Hepatocyte (in vitro differentiated cells): Measurements from ENCODE around the gene SWSAP1. TPM values are rescaled to one million over a fixed set of nuclear protein-coding genes. Genes with fewer than 3 reads are reported as not detected.

Experiments
- DNase-seq: peaks from one replicate; pipeline ENCODE4 v3.0.0-alpha.2; 2016; ENCODE audit warnings: low spot score
- H2AFZ ChIP-seq: fragments of 200-600 bp; sonication (generic); 2 replicates; pipeline ENCODE4 v1.6.0; 2016; ENCODE audit warnings: antibody characterized with exemption, mild to moderate bottlenecking
- H3K27ac ChIP-seq: fragments of 200-600 bp; sonication (generic); 2 replicates; pipeline ENCODE4 v1.5.1; 2016; ENCODE audit warnings: mild to moderate bottlenecking
- H3K27me3 ChIP-seq: fragments of 200-600 bp; sonication (generic); 2 replicates; pipeline ENCODE4 v1.6.1; 2016
- H3K36me3 ChIP-seq: fragments of 200-600 bp; sonication (generic); replicated peaks from 2 replicates; pipeline ENCODE4 v1.5.1; 2016; ENCODE audit warnings: low read depth; ENCODE audit not compliant: insufficient read depth
- H3K4me1 ChIP-seq: fragments of 200-600 bp; sonication (generic); 2 replicates; pipeline ENCODE4 v1.5.1; 2016; ENCODE audit warnings: mild to moderate bottlenecking, moderate library complexity; ENCODE audit not compliant: insufficient read depth
- H3K4me2 ChIP-seq: fragments of 200-600 bp; sonication (generic); 2 replicates; pipeline ENCODE4 v1.6.0; 2016
- H3K4me3 ChIP-seq: fragments of 200-600 bp; sonication (generic); 2 replicates; pipeline ENCODE4 v1.5.1; 2016; ENCODE audit warnings: mild to moderate bottlenecking
- H3K79me2 ChIP-seq: fragments of 200-600 bp; sonication (generic); 2 replicates; pipeline ENCODE4 v1.6.0; 2017; ENCODE audit warnings: mild to moderate bottlenecking
- H3K9me2 ChIP-seq: fragments of 200-600 bp; sonication (generic); replicated peaks from 2 replicates; pipeline ENCODE4 v1.6.0; 2017; ENCODE audit warnings: mild to moderate bottlenecking; ENCODE audit not compliant: insufficient read depth
- H3K9me3 ChIP-seq: fragments of 200-600 bp; sonication (generic); 2 replicates; pipeline ENCODE4 v1.5.1; 2016; ENCODE audit warnings: low read depth, mild to moderate bottlenecking
- H4K20me1 ChIP-seq: fragments of 200-600 bp; sonication (generic); 2 replicates; pipeline ENCODE4 v1.6.0; 2016; ENCODE audit warnings: mild to moderate bottlenecking; ENCODE audit not compliant: insufficient read depth, poor library complexity, severe bottlenecking
- EZH2 ChIP-seq: fragments of 200-600 bp; sonication (generic); IDR thresholded peaks from 2 replicates; pipeline ENCODE4 v1.6.1; 2016; ENCODE audit warnings: antibody characterized with exemption, mild to moderate bottlenecking, borderline replicate concordance
- EZH2phosphoT487 ChIP-seq: fragments of 200-600 bp; sonication (generic); IDR thresholded peaks from one replicate; pipeline ENCODE4 v1.6.1; 2018; ENCODE audit warnings: antibody characterized with exemption, mild to moderate bottlenecking, low read depth, moderate library complexity; ENCODE audit not compliant: unreplicated experiment, severe bottlenecking
- WGBS: methylation state at CpG from one replicate; pipeline ENCODE4 v1.1.6; 2016; ENCODE audit warnings: low lambda C conversion rate; ENCODE audit errors: missing lambda C conversion rate; 5-methylcytosine and 5-hydroxymethylcytosine counted together
- polyA plus RNA-seq: library from polyadenylated mRNA; unstranded; fragments of >200 nt; fragmentation: Nextera tagmentation; extraction: Ambion mirVana; gene quantifications from 2 replicates; pipeline ENCODE4 v1.2.1, GENCODE V29; 2016
- total RNA-seq: library from RNA; depleted of rRNA; stranded (reverse); fragments of >200 nt; gene quantifications from 2 replicates; pipeline ENCODE4 v1.2.3, GENCODE V29; 2014
- TF ChIP-seq, protein P1 (sequence below): fragments of 200-600 bp; sonication (generic); IDR thresholded peaks from 2 replicates; pipeline ENCODE4 v1.5.1; 2016; ENCODE audit warnings: antibody characterized with exemption, mild to moderate bottlenecking; ENCODE audit not compliant: poor library complexity

Gene SWSAP1
- total and polyA plus RNA-seq, 2 experiments from 2014 or later = 2.2 to 4.0 TPM

DNA sequence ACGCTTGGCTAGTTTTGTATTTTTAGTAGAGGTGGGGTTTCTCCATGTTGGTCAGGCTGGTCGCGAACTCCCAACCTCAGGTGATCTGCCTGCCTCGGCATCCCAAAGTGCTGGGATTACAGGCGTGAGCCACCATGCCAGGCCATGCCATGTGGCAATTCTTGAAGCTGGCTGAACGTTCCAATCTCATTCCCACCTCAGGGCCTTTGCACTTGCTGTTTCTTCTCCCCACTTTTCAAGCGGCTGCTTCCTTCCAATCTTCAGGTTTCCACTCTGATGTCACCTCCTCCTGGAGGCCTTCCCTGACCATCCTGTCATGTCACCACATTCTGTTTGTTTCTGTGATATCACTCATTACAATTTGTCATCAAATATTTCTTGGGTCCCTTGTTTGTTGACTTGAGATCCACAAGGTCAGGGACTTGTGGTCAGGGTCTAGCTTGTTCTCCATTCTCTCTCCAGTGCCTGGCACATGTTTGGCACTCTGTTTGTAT, 5.4 kb downstream of the SWSAP1 start:
- H3K4me1 ChIP-seq = peaks cover 18% of the 10 kb centered on the region
- no peaks in the 10 kb centered on the region for H3K27me3 ChIP-seq
- H3K79me2 ChIP-seq = peaks cover 10% of the 10 kb centered on the region
- H3K9me2 ChIP-seq = no peaks in the 10 kb centered on the region
- H4K20me1 ChIP-seq = no peaks in the 10 kb centered on the region
- 98% methylated on average over 7 of the region's 7 CpGs for WGBS
- H2AFZ ChIP-seq = no peak overlapping the region
- H3K4me3 ChIP-seq = no peak overlapping the region
- DNase-seq = no peak
- no peak overlapping the region for H3K27ac ChIP-seq
- H3K4me2 ChIP-seq = no peak overlapping the region
- H3K9me3 ChIP-seq = no peaks in the 10 kb centered on the region
- H3K36me3 ChIP-seq = no peaks in the 10 kb centered on the region
- TF ChIP-seq, protein P1, sequence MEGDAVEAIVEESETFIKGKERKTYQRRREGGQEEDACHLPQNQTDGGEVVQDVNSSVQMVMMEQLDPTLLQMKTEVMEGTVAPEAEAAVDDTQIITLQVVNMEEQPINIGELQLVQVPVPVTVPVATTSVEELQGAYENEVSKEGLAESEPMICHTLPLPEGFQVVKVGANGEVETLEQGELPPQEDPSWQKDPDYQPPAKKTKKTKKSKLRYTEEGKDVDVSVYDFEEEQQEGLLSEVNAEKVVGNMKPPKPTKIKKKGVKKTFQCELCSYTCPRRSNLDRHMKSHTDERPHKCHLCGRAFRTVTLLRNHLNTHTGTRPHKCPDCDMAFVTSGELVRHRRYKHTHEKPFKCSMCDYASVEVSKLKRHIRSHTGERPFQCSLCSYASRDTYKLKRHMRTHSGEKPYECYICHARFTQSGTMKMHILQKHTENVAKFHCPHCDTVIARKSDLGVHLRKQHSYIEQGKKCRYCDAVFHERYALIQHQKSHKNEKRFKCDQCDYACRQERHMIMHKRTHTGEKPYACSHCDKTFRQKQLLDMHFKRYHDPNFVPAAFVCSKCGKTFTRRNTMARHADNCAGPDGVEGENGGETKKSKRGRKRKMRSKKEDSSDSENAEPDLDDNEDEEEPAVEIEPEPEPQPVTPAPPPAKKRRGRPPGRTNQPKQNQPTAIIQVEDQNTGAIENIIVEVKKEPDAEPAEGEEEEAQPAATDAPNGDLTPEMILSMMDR = no peak
- TF ChIP-seq EZH2 (no peak), EZH2phosphoT487 (no peak)

DNA sequence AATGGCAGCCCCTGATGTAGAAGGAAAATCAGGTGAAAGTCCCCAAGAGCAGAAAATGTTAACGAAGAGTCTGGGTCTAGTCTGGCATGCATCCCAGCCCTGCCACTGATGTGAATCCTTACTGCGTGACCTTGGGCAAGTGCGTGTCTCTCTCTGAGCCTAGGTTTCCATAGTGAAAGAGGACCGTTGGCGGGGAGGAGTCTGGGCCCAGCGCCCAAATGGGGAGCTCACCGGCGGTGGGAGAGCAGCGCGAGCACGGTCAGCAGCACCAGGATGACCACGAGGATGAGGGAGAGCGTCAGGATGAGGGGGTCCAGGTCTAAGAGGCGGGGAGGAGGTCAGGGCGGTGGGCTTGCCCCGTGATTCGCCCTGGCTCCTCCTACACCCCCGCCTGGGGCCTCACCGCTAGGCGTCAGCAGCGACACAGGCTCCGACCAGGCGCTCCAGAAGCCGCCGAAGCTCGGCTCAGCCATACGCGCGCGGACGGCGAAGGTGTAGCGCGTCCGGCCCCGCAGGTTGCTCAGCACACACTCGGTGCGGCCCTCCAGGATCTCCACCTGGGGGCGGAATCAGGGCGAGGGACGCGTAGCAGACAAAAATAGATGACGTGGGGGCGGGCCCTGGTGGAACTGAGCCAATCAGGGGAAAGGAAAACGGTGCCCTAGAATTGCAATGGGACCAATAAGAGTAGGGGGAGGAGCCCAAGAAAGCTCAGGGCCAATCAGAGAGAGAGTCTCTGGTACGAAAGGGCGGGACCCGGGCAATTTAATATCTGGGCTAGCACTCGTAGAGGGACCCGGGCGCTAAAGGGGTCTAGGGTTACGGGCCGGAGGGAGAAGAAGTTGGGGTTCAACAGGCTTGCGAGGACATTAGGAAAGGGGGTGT, 6.4 kb downstream of the SWSAP1 start:
- peaks cover 7% of the 10 kb centered on the region for H3K79me2 ChIP-seq
- peak; percentile 96 for DNase-seq
- peak overlapping the region; percentile 22 for H3K4me3 ChIP-seq
- H2AFZ ChIP-seq = peak overlapping the region; percentile 20
- WGBS = 6% methylated on average over 43 of the region's 54 CpGs
- no peaks in the 10 kb centered on the region for H3K27me3 ChIP-seq
- H3K9me2 ChIP-seq = no peaks in the 10 kb centered on the region
- no peaks in the 10 kb centered on the region for H3K36me3 ChIP-seq
- H3K4me1 ChIP-seq = peaks cover 13% of the 10 kb centered on the region
- TF ChIP-seq EZH2phosphoT487 (no peak), EZH2 (no peak)
- TF ChIP-seq, protein P1 = peak; percentile 66
- H4K20me1 ChIP-seq = no peaks in the 10 kb centered on the region
- peak overlapping the region; percentile 30 for H3K27ac ChIP-seq
- H3K9me3 ChIP-seq = no peaks in the 10 kb centered on the region
- H3K4me2 ChIP-seq = peak overlapping the region; percentile 82

DNA sequence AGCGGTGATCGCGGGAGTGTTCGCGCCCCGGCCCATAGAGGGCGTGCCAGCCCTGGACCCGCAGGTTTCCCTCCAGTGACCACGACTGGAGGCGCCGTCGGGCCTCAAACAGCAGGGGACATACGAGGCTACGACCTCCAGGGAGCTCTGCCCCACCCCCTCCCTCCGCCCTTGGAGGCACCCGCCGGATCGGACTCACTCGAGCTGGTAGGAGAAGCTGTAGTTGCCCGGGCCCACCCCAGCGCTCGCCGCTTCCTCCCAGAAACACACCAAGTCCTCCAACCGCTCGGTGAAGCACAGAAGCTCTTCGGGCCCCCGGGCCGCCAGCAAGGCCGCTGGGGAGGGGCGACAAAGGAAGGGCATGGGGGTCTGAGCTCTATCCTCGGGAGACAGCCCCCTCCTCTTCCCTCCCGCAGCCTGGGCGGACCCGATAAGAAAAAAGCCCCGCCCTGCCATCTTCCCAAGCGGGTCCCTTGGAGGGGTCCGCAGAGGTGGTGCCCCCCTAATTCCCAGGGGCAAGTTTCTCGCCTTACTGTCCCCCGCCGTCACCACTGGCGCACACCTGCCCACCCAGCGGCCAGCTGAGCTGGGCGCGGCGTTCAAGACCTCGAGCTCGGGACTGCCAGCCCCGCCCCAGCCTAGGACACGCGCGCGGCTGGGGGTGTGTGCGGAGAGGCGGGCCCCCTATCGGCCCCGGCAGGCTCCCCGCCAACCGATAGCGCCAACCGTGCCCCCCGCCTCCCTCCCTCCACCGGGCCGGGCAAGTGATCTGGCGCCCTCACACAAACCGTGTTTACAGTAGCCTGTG, 8.6 kb downstream of the SWSAP1 start:
- H3K36me3 ChIP-seq = no peaks in the 10 kb centered on the region
- no peak for TF ChIP-seq EZH2phosphoT487
- TF ChIP-seq, protein P1 = peak; percentile 71
- TF ChIP-seq EZH2 = peak; percentile 27
- H2AFZ ChIP-seq = peak overlapping the region; percentile 4
- peaks cover 4% of the 10 kb centered on the region for H3K79me2 ChIP-seq
- peak overlapping the region; percentile 82 for H3K4me2 ChIP-seq
- H3K27me3 ChIP-seq = no peaks in the 10 kb centered on the region
- no peaks in the 10 kb centered on the region for H3K9me3 ChIP-seq
- DNase-seq = peak; percentile 81
- H3K9me2 ChIP-seq = no peaks in the 10 kb centered on the region
- peak overlapping the region; percentile 44 for H3K4me3 ChIP-seq
- H3K27ac ChIP-seq = peak overlapping the region; percentile 70
- peaks cover 11% of the 10 kb centered on the region for H3K4me1 ChIP-seq
- 1% methylated on average over 54 of the region's 65 CpGs for WGBS
- H4K20me1 ChIP-seq = no peaks in the 10 kb centered on the region
